GM12891 (cell line): Measurements from ENCODE around the gene KRT37.

Experiments used
- POLR2A ChIP-seq: IDR thresholded peaks from 2 replicates; pipeline ENCODE4 v1.6.1; 2011; ENCODE audit warnings: low read depth, low read length, control low read depth
- POLR2AphosphoS5 ChIP-seq: IDR thresholded peaks from 2 replicates; pipeline ENCODE4 v1.6.1; 2011; ENCODE audit warnings: low read depth, low read length, control low read depth
- TAF1 ChIP-seq: IDR thresholded peaks from 2 replicates; pipeline ENCODE4 v1.6.1; 2011; ENCODE audit warnings: low read depth, low read length, control low read depth

- TF ChIP-seq POLR2A (no peak), POLR2AphosphoS5 (no peak), TAF1 (no peak)
These were observed 38.3 kb upstream of the KRT37 start for GRCh38 chr17:41462705-41463104.
